GM23338 (cell line): ENCODE measurements around the gene COL9A2. TPM values are rescaled to one million over a fixed set of nuclear protein-coding genes. Genes with fewer than 3 reads are reported as not detected.

Source experiments
- ATAC-seq: fragments of 200-7000 bp; cut with Tn5 transposase; 3 replicates; pipeline ENCODE4 v1.9.1; 2020
- DNase-seq: peaks from one replicate; pipeline ENCODE4 v3.0.0-alpha.2; 2015; ENCODE audit warnings: low spot score
- H2AFZ ChIP-seq: fragments of 200-600 bp; sonication (generic); 2 replicates; pipeline ENCODE4 v1.8.0; 2016; ENCODE audit warnings: antibody characterized with exemption, mild to moderate bottlenecking, moderate library complexity
- H3F3A ChIP-seq: fragments of 200-600 bp; sonication (generic); replicated peaks from 2 replicates; pipeline ENCODE4 v1.8.0; 2017; ENCODE audit warnings: antibody characterized with exemption, mixed run types, low read depth
- H3K27ac ChIP-seq: fragments of 200-600 bp; sonication (generic); 2 replicates; pipeline ENCODE4 v1.6.1; 2016; ENCODE audit warnings: low read depth
- H3K27me3 ChIP-seq: fragments of 200-600 bp; sonication (generic); 2 replicates; pipeline ENCODE4 v1.8.0; 2016; ENCODE audit warnings: mild to moderate bottlenecking, mixed run types, moderate library complexity; ENCODE audit not compliant: insufficient read depth
- H3K36me3 ChIP-seq: fragments of 200-600 bp; sonication (generic); 2 replicates; pipeline ENCODE4 v1.8.0; 2016; ENCODE audit warnings: mild to moderate bottlenecking; ENCODE audit not compliant: insufficient read depth
- H3K4me1 ChIP-seq: fragments of 200-600 bp; sonication (generic); 2 replicates; pipeline ENCODE4 v1.8.0; 2016; ENCODE audit warnings: mild to moderate bottlenecking, moderate library complexity; ENCODE audit not compliant: insufficient read depth
- H3K4me2 ChIP-seq: fragments of 200-600 bp; sonication (generic); 2 replicates; pipeline ENCODE4 v1.7.1; 2017; ENCODE audit warnings: mixed run types
- H3K4me3 ChIP-seq: fragments of 200-600 bp; sonication (generic); 2 replicates; pipeline ENCODE4 v1.6.1; 2016; ENCODE audit warnings: mixed run types
- H3K79me2 ChIP-seq: fragments of 200-600 bp; sonication (generic); replicated peaks from 2 replicates; pipeline ENCODE4 v1.8.0; 2017; ENCODE audit warnings: mild to moderate bottlenecking; ENCODE audit not compliant: insufficient read depth
- H3K9me2 ChIP-seq: fragments of 200-600 bp; sonication (generic); 2 replicates; pipeline ENCODE4 v1.8.0; 2017; ENCODE audit not compliant: insufficient read depth
- H4K20me1 ChIP-seq: fragments of 200-600 bp; sonication (generic); replicated peaks from 2 replicates; pipeline ENCODE4 v1.8.0; 2017; ENCODE audit warnings: mild to moderate bottlenecking; ENCODE audit not compliant: insufficient read depth
- H3K27ac Mint-ChIP-seq: 2 replicates; pipeline ENCODE4 v1.8.0; 2020; ENCODE audit warnings: inconsistent platforms, mild to moderate bottlenecking, moderate library complexity, mixed read lengths
- H3K27me3 Mint-ChIP-seq: 3 replicates; pipeline ENCODE4 v1.8.0; 2022; ENCODE audit warnings: low read depth, mild to moderate bottlenecking, moderate library complexity, mixed read lengths, inconsistent platforms; ENCODE audit not compliant: insufficient read depth, poor library complexity
- H3K36me3 Mint-ChIP-seq: 3 replicates; pipeline ENCODE4 v1.8.0; 2021; ENCODE audit warnings: low read depth, mild to moderate bottlenecking, inconsistent platforms, moderate library complexity, mixed read lengths
- H3K4me1 Mint-ChIP-seq: 3 replicates; pipeline ENCODE4 v1.8.0; 2020; ENCODE audit warnings: mild to moderate bottlenecking, inconsistent platforms, mixed read lengths
- H3K4me3 Mint-ChIP-seq: 3 replicates; pipeline ENCODE4 v1.8.0; 2021; ENCODE audit warnings: moderate library complexity, mild to moderate bottlenecking, inconsistent platforms, mixed read lengths
- H3K9me3 Mint-ChIP-seq: 3 replicates; pipeline ENCODE4 v1.8.0; 2020; ENCODE audit warnings: moderate library complexity, mild to moderate bottlenecking, inconsistent platforms, mixed read lengths
- CREB1 ChIP-seq: fragments of 250-450 bp; sonication (Bioruptor Pico); IDR thresholded peaks from 2 replicates; pipeline ENCODE4 v1.5.0; 2020; ENCODE audit warnings: low read depth, mild to moderate bottlenecking, moderate library complexity
- CTCF ChIP-seq, 2 experiments: fragments of 200-600 bp in 1 of 2; sonication (generic) in 1 of 2; conservative IDR thresholded peaks; 2 replicates each; pipeline versions ENCODE4 v1.5.1 to v1.6.1; 2016 to 2017; ENCODE audit warnings: antibody characterized with exemption in 2 of 2, low read depth in 2 of 2, mild to moderate bottlenecking in 2 of 2, moderate library complexity in 1 of 2
- ETS1 ChIP-seq: IDR thresholded peaks from 2 replicates; pipeline ENCODE4 v1.6.1; 2016; ENCODE audit warnings: antibody characterized with exemption
- EZH2 ChIP-seq: fragments of 200-600 bp; sonication (generic); IDR thresholded peaks from one replicate; pipeline ENCODE4 v1.8.0; 2017; ENCODE audit warnings: antibody characterized with exemption, mild to moderate bottlenecking, low read depth; ENCODE audit not compliant: unreplicated experiment
- EZH2phosphoT487 ChIP-seq: fragments of 200-600 bp; sonication (generic); IDR thresholded peaks from one replicate; pipeline ENCODE4 v1.8.1; 2018; ENCODE audit warnings: antibody characterized with exemption; ENCODE audit not compliant: unreplicated experiment
- JUNB ChIP-seq: IDR thresholded peaks from one replicate; pipeline ENCODE4 v1.6.1; 2016; ENCODE audit warnings: antibody characterized with exemption; ENCODE audit not compliant: unreplicated experiment
- NANOG ChIP-seq: IDR thresholded peaks from 2 replicates; pipeline ENCODE4 v1.6.1; 2016; ENCODE audit warnings: antibody characterized with exemption, borderline replicate concordance
- POLR2AphosphoS5 ChIP-seq: IDR thresholded peaks from 2 replicates; pipeline ENCODE4 v1.6.1; 2016; ENCODE audit warnings: antibody characterized with exemption, low read depth
- REST ChIP-seq: IDR thresholded peaks from one replicate; pipeline ENCODE4 v1.6.1; 2018; ENCODE audit warnings: antibody characterized with exemption; ENCODE audit not compliant: unreplicated experiment
- STAT1 ChIP-seq: IDR thresholded peaks from one replicate; pipeline ENCODE4 v1.6.1; 2016; ENCODE audit warnings: antibody characterized with exemption; ENCODE audit not compliant: unreplicated experiment
- ZNF114 ChIP-seq: fragments of 250-450 bp; sonication (Bioruptor Pico); IDR thresholded peaks from 2 replicates; pipeline ENCODE4 v1.5.0; 2020; ENCODE audit warnings: mild to moderate bottlenecking, moderate library complexity
- ZNF331 ChIP-seq: fragments of 250-450 bp; sonication (Bioruptor Pico); IDR thresholded peaks from 2 replicates; pipeline ENCODE4 v1.5.0; 2020; ENCODE audit warnings: low read depth, mild to moderate bottlenecking, moderate library complexity
- ZNF462 ChIP-seq: fragments of 250-450 bp; sonication (Bioruptor Pico); IDR thresholded peaks from 2 replicates; pipeline ENCODE4 v1.5.0; 2020; ENCODE audit warnings: mild to moderate bottlenecking, moderate library complexity
- polyA plus RNA-seq: library from polyadenylated mRNA; unstranded; fragments of >200 nt; fragmentation: Nextera tagmentation; extraction: Ambion mirVana; gene quantifications from 2 replicates; pipeline ENCODE4 v1.2.1, GENCODE V29; 2016
- total RNA-seq: library from RNA; depleted of rRNA; stranded (reverse); fragments of >200 nt; shearing (Covaris generic); gene quantifications from 2 replicates; pipeline ENCODE4 v1.2.3, GENCODE V29; 2014

Gene COL9A2
- total and polyA plus RNA-seq, 2 experiments from 2014 or later: 2.6 to 2.8 TPM

GRCh38 chr1:40318476-40318875 is 1.4 kb upstream of the COL9A2 start:
- H3K4me2 ChIP-seq: no peak overlapping the region
- no peaks in the 10 kb centered on the region for H3K36me3 ChIP-seq
- Mint-ChIP-seq H3K4me3 (no peak overlapping the region), H3K4me1 (peaks cover 20% of the 10 kb centered on the region), H3K27ac (no peak overlapping the region), H3K36me3 (no peaks in the 10 kb centered on the region; the same call in 2 of the 3 replicates), H3K9me3 (no peaks in the 10 kb centered on the region), H3K27me3 (peaks cover 51% of the 10 kb centered on the region)
- ATAC-seq: no peak
- peaks cover 69% of the 10 kb centered on the region for H3K27me3 ChIP-seq
- no peak for TF ChIP-seq ZNF331 (CRISPR knock-in tag)
- TF ChIP-seq EZH2phosphoT487: no peak
- TF ChIP-seq ZNF114: no peak
- TF ChIP-seq REST: no peak
- no peak for TF ChIP-seq POLR2AphosphoS5
- no peak for TF ChIP-seq EZH2
- TF ChIP-seq NANOG: no peak
- no peak for TF ChIP-seq ETS1
- TF ChIP-seq STAT1: no peak
- TF ChIP-seq CTCF (conservative IDR thresholded peaks at IDR 0.05; ENCODE audit: low read depth in 2 of 2): no peak
- TF ChIP-seq CREB1 (CRISPR knock-in tag): no peak
- no peak for TF ChIP-seq ZNF462 (CRISPR knock-in tag)
- TF ChIP-seq JUNB: no peak
- no peak for DNase-seq
- no peaks in the 10 kb centered on the region for H3K9me2 ChIP-seq
- H3K4me1 ChIP-seq: peaks cover 19% of the 10 kb centered on the region
- H3K79me2 ChIP-seq: no peaks in the 10 kb centered on the region
- no peak overlapping the region for H3K4me3 ChIP-seq
- no peaks in the 10 kb centered on the region for H3F3A ChIP-seq
- no peak overlapping the region for H3K27ac ChIP-seq
- H2AFZ ChIP-seq: no peak overlapping the region
- no peaks in the 10 kb centered on the region for H4K20me1 ChIP-seq
